Medulla oblongata (tissue), 1 donor: ENCODE data around the gene SGTA.

Experiments
- DNase-seq: peaks from one replicate; pipeline ENCODE4 v3.0.0-alpha.2; 2015; ENCODE audit errors: extremely low spot score

Gene SGTA

GRCh38 chr19:2755448-2755705, 27.7 kb downstream of the SGTA start:
- DNase-seq = no peak

DNA sequence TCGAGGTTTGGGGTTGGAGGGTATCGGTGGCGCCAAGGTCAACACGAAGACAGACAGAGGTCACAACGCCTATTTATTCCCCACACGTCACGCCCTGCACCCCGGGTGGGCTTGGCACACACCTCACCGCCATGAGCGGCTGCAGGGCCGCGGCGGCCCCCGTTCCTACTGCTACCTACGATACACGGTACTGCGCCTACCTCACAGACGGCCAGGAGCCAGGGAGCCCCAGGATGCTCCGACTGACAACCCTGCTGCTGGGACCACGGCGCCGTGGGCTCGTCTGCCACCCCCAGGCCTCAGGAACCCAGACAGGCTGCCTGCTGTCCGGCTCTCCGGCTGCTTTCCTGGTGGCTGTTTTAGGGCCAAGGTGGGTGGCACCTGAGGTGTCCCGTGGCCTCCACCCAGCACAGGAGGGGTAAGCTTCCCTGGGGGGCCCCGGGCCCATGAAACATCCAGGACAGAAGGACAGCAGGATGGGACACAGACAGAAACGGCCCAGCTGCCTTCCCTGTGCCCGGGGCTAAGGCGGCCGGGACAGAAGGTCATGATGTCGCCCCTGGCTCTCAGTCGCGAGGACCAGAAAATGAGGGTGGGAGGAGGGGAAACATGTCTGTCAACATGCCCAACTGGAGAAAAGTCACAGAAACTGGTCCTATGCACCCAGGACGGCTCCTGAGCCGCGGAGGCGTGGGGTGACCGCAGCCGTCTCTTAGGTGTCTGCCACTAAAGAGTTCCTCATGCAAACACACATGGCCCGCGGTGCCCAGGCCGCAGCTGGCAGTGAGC, 28.2 kb downstream of the SGTA start:
- no peak for DNase-seq

DNA sequence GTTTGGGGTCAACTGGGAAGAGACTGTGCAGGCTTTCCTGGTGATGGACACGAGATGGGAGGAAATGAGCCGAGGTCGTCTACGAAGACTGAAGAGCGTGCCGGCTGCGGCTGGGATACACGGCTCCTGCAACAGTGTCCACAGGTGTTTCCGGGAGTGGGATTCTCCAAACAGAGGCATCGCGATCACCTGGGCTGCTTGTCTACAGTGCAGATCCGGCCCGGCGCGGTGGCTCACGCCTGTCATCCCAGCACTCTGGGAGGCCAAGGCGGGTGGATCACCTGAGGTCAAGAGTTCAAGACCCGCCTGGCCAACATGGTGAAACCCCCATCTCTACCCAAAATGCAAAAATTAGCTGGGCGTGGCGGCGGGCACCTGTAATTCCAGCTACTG, 31.6 kb downstream of the SGTA start:
- DNase-seq = no peak

DNA sequence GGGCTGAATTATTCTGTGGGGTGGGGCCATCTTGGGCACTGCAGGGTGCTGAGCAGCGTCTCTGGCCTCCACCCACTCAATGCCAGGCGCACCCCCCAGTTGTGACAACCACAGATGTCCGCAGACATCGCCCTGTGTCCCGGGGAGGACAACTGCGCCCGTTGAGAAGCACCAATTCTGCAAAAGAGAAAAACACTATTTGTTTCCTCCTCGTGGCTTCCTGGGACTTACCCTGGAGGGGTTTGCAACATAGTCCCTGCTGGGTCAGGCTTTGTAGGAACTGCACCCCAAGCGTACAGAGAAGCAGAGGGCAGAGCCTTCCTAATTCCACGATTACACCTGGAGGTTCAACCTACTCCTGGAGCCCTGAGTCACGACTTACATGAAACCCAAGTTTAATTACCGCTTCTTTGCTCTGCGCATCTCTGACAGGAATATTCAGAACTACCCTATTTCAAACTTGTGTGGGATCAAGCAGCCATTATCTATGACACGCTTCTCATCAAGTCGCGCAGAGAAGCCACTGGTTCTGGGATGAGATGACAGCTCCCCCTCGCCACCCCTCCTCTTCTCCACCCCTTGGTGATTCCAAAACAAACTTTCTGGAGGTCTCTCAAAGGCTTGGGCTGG, 32.1 kb downstream of the SGTA start:
- peak; percentile 36 for DNase-seq

DNA sequence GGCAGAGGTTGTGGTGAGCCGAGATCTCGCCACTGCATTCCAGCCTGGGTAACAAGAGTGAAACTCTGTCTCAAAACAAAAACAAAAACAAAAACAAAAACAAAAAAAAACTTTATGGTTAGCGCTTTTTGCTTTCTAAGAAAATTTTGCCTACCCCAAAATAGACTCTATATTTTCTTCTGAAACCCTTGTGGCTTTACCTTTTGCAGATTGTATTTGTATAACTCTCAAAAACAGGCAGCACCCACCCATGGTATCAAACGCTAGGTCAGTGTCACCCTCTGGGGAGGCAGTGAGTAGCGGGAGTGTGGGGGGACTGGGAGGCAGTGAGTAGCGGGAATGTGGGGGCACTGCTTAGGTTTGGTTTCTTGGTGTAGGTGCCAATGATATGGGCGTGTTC, 35.7 kb downstream of the SGTA start:
- no peak for DNase-seq

DNA sequence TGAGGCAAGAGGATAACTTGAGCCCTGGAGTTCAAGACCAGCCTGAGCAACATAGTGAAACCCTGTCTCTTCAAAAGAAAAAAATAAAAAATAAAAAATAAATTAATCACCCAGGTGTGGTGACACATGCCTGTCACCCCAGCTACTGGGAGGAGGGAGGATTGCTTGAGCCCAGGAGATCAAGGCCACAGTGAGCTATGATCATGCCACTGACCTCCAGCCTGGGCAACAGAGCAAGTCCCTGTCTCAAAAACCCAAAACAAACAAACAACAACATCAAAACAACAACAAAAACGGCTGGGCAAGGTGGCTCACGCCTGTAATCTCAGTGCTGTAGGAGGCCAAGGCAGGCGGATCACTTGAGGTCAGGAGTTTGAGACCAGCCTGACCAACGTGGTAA, 39.0 kb downstream of the SGTA start:
- DNase-seq = no peak

DNA sequence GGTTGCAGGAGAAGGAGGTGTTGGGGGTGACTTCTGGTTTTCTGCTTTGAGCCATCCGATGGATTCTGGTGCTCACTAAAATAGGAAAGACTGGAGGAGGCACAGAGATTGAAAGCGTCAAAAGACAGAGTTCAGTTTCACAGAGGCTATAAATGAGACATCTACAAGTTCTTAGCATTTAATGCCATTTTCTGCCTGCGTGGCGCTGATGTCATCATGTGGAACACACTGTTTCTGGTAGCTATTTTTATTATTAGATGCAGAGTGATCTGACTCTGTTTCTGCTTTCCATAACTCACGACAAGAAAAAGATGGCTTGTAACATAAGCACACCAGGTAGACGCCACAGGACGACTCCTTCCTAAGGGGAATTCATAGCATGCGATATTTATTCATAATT, 40.0 kb downstream of the SGTA start:
- no peak for DNase-seq

GRCh38 chr19:2740314-2740656, 42.8 kb downstream of the SGTA start:
- DNase-seq = no peak

GRCh38 chr19:2739602-2740313, 43.3 kb downstream of the SGTA start, which contains the start of gene SLC39A3:
Gene SLC39A3 (minus strand): TSS chr19:2740017. CDS start chr19:2737257, 2,760 bp downstream.
- DNase-seq = peak; percentile 99

- no peak for DNase-seq
These were observed 46.4 kb downstream of the SGTA start for GRCh38 chr19:2736550-2737190.

DNA sequence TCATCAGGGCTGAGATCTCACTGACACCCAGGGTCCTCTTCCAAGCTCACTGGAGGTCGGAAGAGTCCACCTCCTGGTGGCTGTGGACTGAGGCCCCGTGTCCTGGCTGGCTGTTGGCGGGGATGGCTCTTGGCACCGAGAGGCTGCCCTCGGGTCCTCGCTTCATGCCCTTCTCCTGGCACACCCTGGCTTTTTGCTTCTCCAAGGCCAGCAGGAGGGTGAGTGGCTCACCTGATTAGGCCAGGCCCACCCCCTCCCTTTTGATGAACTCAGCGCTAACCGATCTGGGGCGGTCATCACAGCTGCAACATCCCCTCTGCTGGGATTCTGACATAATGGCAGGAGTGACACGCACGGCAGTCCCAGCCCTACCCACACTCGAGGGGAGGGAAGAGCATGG, 47.7 kb downstream of the SGTA start:
- no peak for DNase-seq

DNA sequence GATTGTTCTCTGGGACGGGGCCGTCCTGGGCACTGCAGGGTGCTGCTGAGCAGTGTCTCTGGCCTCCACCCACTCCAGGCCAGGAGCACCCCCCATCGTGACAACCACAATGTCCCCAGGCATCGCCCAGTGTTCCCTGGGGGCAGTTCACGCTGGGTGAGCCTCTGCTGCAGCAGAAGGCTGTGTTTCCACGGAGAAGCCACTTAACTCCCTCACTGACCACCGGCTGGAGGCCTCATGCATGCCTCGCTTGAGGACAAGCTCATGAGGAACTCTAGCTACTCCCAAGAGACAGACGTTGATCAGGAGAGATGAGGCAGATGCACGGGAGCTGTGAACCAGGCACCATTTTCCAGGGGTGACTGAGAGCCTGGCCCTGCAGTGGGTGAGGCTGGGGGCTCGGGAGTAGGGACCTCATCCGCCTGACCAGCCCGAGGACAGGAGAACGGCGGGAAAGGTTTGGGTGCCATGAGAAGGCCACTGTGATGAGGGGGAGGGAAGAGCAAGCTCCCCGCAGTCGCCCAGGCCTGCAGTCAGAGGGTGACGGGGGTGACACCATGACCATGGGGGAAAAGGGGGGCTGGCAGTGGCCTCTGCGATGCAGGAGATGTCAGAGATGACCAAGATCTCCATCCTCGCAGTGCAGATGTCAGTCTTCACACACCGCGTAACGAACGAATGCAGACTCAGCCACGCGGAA, 48.3 kb downstream of the SGTA start:
- no peak for DNase-seq

- no peak for DNase-seq
These were observed 49.0 kb downstream of the SGTA start for GRCh38 chr19:2733930-2734588.

GRCh38 chr19:2732883-2733282, 50.2 kb downstream of the SGTA start:
- DNase-seq = no peak

DNA sequence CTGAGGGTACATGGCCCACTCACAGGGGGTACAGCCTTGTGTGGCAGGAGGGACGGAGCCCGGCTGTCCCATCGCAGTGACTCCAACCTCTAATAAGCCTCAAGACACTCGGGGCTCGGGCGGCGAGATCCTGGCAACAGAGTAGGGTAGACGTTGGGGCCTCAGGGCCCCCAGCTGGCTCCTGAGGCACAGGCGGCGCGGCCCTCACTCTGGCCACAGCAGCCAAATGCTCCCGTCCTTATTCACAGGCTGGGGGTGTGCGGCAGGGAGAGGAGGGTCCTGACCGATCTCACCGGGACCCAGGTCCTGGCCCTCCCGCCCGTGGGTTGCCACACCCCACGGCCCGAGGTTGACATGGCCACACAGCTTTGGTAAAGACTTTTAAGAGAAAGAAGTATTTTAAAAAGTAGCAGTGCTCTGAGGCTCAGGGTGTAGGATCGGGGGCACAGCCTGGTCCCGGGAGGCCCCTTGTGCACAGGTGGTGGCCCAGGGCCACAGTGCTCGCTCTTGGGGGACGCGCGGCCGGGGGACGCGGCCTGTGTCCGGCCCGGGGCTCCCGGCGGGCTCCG, 50.8 kb downstream of the SGTA start:
- DNase-seq = no peak

DNA sequence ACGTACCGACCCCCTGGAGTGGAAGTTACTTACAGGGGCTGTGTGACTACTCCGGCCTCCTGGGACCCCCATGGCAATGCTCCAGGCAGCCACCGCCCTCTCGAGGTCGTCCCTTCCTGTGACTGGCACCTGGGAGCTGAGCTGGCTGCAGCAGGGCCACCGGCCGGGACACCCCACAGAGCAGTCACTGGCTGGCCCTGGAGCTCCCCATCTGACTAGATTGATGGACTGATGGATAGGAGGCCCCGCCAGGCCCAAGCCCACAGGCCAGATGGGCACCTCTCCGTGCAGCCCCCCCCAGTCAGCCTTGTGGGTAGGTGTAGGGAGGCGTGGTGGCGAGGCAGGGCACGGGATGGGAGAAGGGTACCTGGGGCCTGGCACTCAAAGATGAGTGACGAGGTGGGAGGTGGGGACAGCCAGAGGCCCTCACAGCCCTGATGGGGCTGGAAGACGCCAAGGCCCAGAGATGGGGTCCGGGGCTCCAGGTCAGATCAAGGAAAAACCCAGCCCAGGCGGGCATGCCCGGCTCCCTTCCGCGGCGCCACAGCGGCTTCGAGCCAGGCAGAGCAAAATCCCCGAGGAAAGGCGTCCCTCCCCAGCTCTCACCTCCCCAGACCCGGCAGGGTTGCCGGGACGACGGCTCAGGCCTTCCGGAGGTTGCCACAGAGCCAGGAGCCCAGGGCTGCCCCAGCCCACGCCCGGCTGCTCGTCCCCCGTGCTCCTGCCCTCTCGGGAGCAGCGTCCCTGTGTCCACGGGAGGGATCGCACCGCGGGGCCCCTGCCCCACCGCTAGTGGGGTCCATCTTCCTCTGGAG, 51.7 kb downstream of the SGTA start:
- DNase-seq = no peak

GRCh38 chr19:2729943-2730818, 52.9 kb downstream of the SGTA start:
- DNase-seq = no peak

DNA sequence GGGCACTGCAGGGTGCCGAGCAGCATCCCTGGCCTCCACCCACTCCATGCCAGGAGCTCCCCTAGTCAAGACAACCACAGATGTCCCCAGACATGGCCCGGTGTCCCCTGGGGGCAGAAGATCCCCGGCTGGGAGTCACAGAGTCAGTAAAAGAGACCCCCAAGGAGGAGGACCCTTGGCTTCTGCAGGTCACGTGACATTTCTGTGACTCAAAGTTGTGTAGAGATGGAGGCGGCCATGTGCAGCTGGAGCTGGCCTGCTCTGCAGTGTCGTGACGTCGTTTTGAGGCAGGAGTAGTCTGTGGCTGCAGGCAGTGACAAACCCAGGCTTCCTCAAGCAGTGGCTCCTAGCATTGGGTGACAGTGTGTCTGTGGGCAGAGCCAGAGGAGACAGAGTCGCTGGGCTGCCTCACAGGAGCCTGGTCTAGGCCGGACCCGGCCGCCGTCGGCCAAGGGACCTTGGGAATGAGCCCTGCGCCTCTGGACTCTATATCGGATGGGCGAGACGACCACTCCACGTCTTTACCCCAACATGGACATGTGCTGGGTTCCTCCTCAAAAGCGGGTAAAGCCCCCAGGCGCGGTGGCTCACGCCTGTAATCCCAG, 54.2 kb downstream of the SGTA start:
- no peak for DNase-seq

GRCh38 chr19:2727640-2727944, 55.5 kb downstream of the SGTA start:
- no peak for DNase-seq
